HepG2 (cell line): ENCODE measurements around the gene KIF22. TPM values are rescaled to one million over a fixed set of nuclear protein-coding genes. Genes with fewer than 3 reads are reported as not detected.

Source experiments
- AHR ChIP-seq: IDR thresholded peaks from 2 replicates; pipeline ENCODE4 v1.6.1; 2018; ENCODE audit warnings: missing genetic modification reagents, missing compliant biosample characterization
- ATF4 ChIP-seq, 2 experiments: fragments of 450-650 bp in 1 of 2; sonication (generic) in 1 of 2; formaldehyde crosslinking; IDR thresholded peaks; 2 replicates each; pipeline versions ENCODE4 v1.5.0 to v1.8.0; 2020 to 2022; ENCODE audit warnings: mild to moderate bottlenecking in 1 of 2, missing genetic modification reagents in 1 of 2
- BATF2 ChIP-seq: sonication (generic); formaldehyde crosslinking; IDR thresholded peaks from 2 replicates; pipeline ENCODE4 v1.8.0; 2022; ENCODE audit warnings: mild to moderate bottlenecking, missing genetic modification reagents, moderate library complexity
- CCAR2 ChIP-seq: fragments of 200-400 bp; formaldehyde crosslinking; optimal IDR thresholded peaks from 2 replicates; pipeline ENCODE3; 2018; ENCODE audit warnings: low read depth, mild to moderate bottlenecking, low read length, moderate library complexity
- CREB3 ChIP-seq: sonication (generic); formaldehyde crosslinking; IDR thresholded peaks from 2 replicates; pipeline ENCODE4 v1.5.0; 2020; ENCODE audit warnings: missing genetic modification reagents
- CREBL2 ChIP-seq: sonication (generic); formaldehyde crosslinking; IDR thresholded peaks from 2 replicates; pipeline ENCODE4 v1.8.1; 2023; ENCODE audit warnings: missing genetic modification reagents, mild to moderate bottlenecking, borderline replicate concordance
- DNMT3B ChIP-seq: conservative IDR thresholded peaks from 2 replicates; pipeline ENCODE4 v1.6.1; 2016; ENCODE audit warnings: missing biosample characterization, control low read depth
- DPF2 ChIP-seq: sonication (generic); formaldehyde crosslinking; IDR thresholded peaks from 2 replicates; pipeline ENCODE4 v1.4.0; 2020; ENCODE audit warnings: mild to moderate bottlenecking, low read depth, missing genetic modification reagents, borderline replicate concordance
- FOXO1 ChIP-seq: sonication (generic); formaldehyde crosslinking; IDR thresholded peaks from 2 replicates; pipeline ENCODE4 v1.4.0; 2020; ENCODE audit warnings: missing genetic modification reagents
- HOXA3 ChIP-seq: sonication (generic); formaldehyde crosslinking; IDR thresholded peaks from 2 replicates; pipeline ENCODE4 v1.5.0; 2020; ENCODE audit warnings: missing genetic modification reagents
- MED13 ChIP-seq: sonication (generic); formaldehyde crosslinking; IDR thresholded peaks from 2 replicates; pipeline ENCODE4 v1.5.0; 2020; ENCODE audit warnings: missing genetic modification reagents
- MLLT10 ChIP-seq: sonication (generic); formaldehyde crosslinking; IDR thresholded peaks from 2 replicates; pipeline ENCODE4 v1.4.0; 2020; ENCODE audit warnings: missing genetic modification reagents
- NFE2L2 ChIP-seq: fragments of 150-350 bp; IDR thresholded peaks from 2 replicates; pipeline ENCODE4 v1.6.1; 2014; ENCODE audit warnings: low read length
- POLR2A ChIP-seq, 2 experiments: IDR thresholded peaks; 2 replicates each; pipeline ENCODE4 v1.6.1; 2011; ENCODE audit warnings: low read depth in 2 of 2, low read length in 2 of 2, mild to moderate bottlenecking in 1 of 2, moderate library complexity in 1 of 2; ENCODE audit not compliant: insufficient read depth in 1 of 2
- REPIN1 ChIP-seq: sonication (generic); formaldehyde crosslinking; IDR thresholded peaks from 2 replicates; pipeline ENCODE4 v1.8.0; 2022; ENCODE audit warnings: missing genetic modification reagents, low read depth, mild to moderate bottlenecking, borderline replicate concordance
- THAP8 ChIP-seq: sonication (generic); formaldehyde crosslinking; IDR thresholded peaks from 2 replicates; pipeline ENCODE4 v1.5.1; 2020; ENCODE audit warnings: missing genetic modification reagents, mild to moderate bottlenecking, borderline replicate concordance
- YEATS2 ChIP-seq: sonication (generic); formaldehyde crosslinking; IDR thresholded peaks from 2 replicates; pipeline ENCODE4 v1.4.0; 2020; ENCODE audit warnings: missing genetic modification reagents, borderline replicate concordance
- ZKSCAN8 ChIP-seq: IDR thresholded peaks from 2 replicates; pipeline ENCODE4 v1.6.1; 2016; ENCODE audit warnings: borderline replicate concordance, missing genetic modification reagents, missing compliant biosample characterization
- ZMAT3 ChIP-seq: sonication (generic); formaldehyde crosslinking; conservative IDR thresholded peaks from 2 replicates; pipeline ENCODE4 v1.7.0; 2021; ENCODE audit warnings: missing genetic modification reagents
- ZNF264 ChIP-seq: sonication (generic); formaldehyde crosslinking; IDR thresholded peaks from 2 replicates; pipeline ENCODE4 v1.4.0; 2020; ENCODE audit warnings: missing genetic modification reagents
- ZNF296 ChIP-seq: sonication (generic); formaldehyde crosslinking; conservative IDR thresholded peaks from 2 replicates; pipeline ENCODE4 v1.5.0; 2020; ENCODE audit warnings: mild to moderate bottlenecking, missing genetic modification reagents
- ZNF614 ChIP-seq: IDR thresholded peaks from 2 replicates; pipeline ENCODE4 v1.6.1; 2018; ENCODE audit warnings: missing biosample characterization, missing genetic modification reagents, inconsistent platforms, borderline replicate concordance
- ZNF746 ChIP-seq: sonication (generic); formaldehyde crosslinking; IDR thresholded peaks from 2 replicates; pipeline ENCODE4 v1.8.0; 2022; ENCODE audit warnings: mild to moderate bottlenecking, missing genetic modification reagents
- polyA plus RNA-seq, 8 experiments: library from polyadenylated mRNA; depleted of rRNA in 3 of 8; stranded (reverse) in 7 of 8; unstranded in 1 of 8; fragments of >200 nt; fragmentation: Illumina TruSeq in 4 of 8; extraction: Trizol in 4 of 8; gene quantifications; 2 replicates each; pipeline versions ENCODE4 v1.2.1 to v1.2.3, GENCODE V29; 2011 to 2016; ENCODE audit warnings: low read depth in 4 of 8, missing spikeins in 1 of 8, mixed read lengths in 1 of 8; ENCODE audit not compliant: insufficient read depth in 1 of 8
- total RNA-seq, 5 experiments: library from RNA; depleted of rRNA; stranded (reverse); fragments of >200 nt; fragmentation: Illumina TruSeq; extraction: Trizol; gene quantifications; 2 replicates each; pipeline ENCODE4 v1.2.3, GENCODE V29; 2016; ENCODE audit warnings: low read depth in 1 of 5

KIF22 gene
- total and polyA plus RNA-seq, 2 of the 13 experiments (the other 11 are each of a cell fraction or from before 2014, with no cell fraction given), result 95.8 to 118 TPM

GRCh38 chr16:29760567-29761279 is 29.8 kb upstream of the KIF22 start (continued):
- TF ChIP-seq BATF2 (CRISPR knock-in tag), result no peak
- TF ChIP-seq DPF2 (CRISPR knock-in tag), result no peak
- no peak for TF ChIP-seq THAP8 (CRISPR knock-in tag)
- TF ChIP-seq NFE2L2, result no peak
- TF ChIP-seq ZKSCAN8 (CRISPR knock-in tag), result no peak
- no peak for TF ChIP-seq CCAR2
- no peak for TF ChIP-seq ZNF264 (CRISPR knock-in tag)
- peak; percentile 11; the same call in 1 of the 2 replicates for TF ChIP-seq HOXA3 (CRISPR knock-in tag)
- TF ChIP-seq CREBL2 (CRISPR knock-in tag), result no peak
- no peak for TF ChIP-seq DNMT3B (CRISPR knock-in tag)
- no peak for TF ChIP-seq YEATS2 (CRISPR knock-in tag)
- TF ChIP-seq POLR2A (IDR thresholded peaks at IDR 0.05; ENCODE audit: insufficient read depth in 1 of 2, low read depth in 2 of 2, low read length in 2 of 2), result no peak
- no peak for TF ChIP-seq ATF4 (CRISPR knock-in tag; IDR thresholded peaks at IDR 0.05)
- no peak for TF ChIP-seq FOXO1 (CRISPR knock-in tag)
- no peak for TF ChIP-seq ZNF296 (CRISPR knock-in tag)
- TF ChIP-seq REPIN1 (CRISPR knock-in tag), result no peak
- no peak for TF ChIP-seq AHR (CRISPR knock-in tag)
- TF ChIP-seq MED13, result no peak
- TF ChIP-seq ZMAT3, result no peak
- TF ChIP-seq ZNF614 (CRISPR knock-in tag), result 0 out of 2 replicates have a peak, but pooled peaks have one; percentile 11
- TF ChIP-seq ZNF746 (CRISPR knock-in tag), result no peak
- TF ChIP-seq MLLT10, result no peak
- TF ChIP-seq CREB3 (CRISPR knock-in tag), result no peak
